ENCODE data around the gene ASB18. TPM values are rescaled to one million over a fixed set of nuclear protein-coding genes. Genes with fewer than 3 reads are reported as not detected.

ASB18 gene
- total and polyA plus RNA-seq, 2 donors (not counting 3 experiments of a cell fraction or from before 2014, with no cell fraction given): not detected

GRCh38 chr2:236238751-236239150 is 25.5 kb downstream of the ASB18 start:
- no TSS peak for BruUV-seq (replicated peaks)
- no peaks in the 10 kb centered on the region for H3K9me3 ChIP-seq (replicated peaks; ENCODE audit: control insufficient read depth, insufficient read depth, low read length)
- no peak overlapping the region for H3K4me2 ChIP-seq (ENCODE audit: insufficient read depth, low read length)
- ChIA-PET POLR2A (interaction anchor here (0.6 kb wide), 1 partner anchor 8 kb away, joined by 3 read pairs; no protein-coding TSS in a partner anchor), CTCF (interaction anchor here (1.2 to 1.7 kb wide), 2 partner anchors 29 to 58 kb away, joined by 4 read pairs; no protein-coding TSS in a partner anchor)
- TF ChIP-seq MAX (IDR thresholded peaks at IDR 0.05; ENCODE audit: insufficient read depth, insufficient read length) (no peak), MYC (IDR thresholded peaks at IDR 0.05; ENCODE audit: low read depth, low read length) (no peak), EZH2 (IDR thresholded peaks at IDR 0.05; ENCODE audit: borderline replicate concordance, low read depth, low read length, severe bottlenecking) (no peak)
- no peak for DNase-seq (ENCODE audit: low read depth, low spot score)
- H3K9ac ChIP-seq (replicated peaks; ENCODE audit: extremely low read depth, insufficient read depth, low read length): no peak overlapping the region
- FAIRE-seq: no peak
- no peak overlapping the region for H2AFZ ChIP-seq (ENCODE audit: low read depth, low read length)
- H3K79me2 ChIP-seq (ENCODE audit: control insufficient read depth, insufficient read depth, low read length): no peaks in the 10 kb centered on the region
- H3K36me3 ChIP-seq (ENCODE audit: control insufficient read depth in 2 of 2, extremely low read depth in 1 of 2, insufficient read depth in 2 of 2, low read length in 2 of 2): no peaks in the 10 kb centered on the region
- peaks cover 11 to 26% of the 10 kb centered on the region in 2 experiments for H3K27me3 ChIP-seq (ENCODE audit: control insufficient read depth in 2 of 2, insufficient read depth in 2 of 2, low read length in 2 of 2)
- H3K4me1 ChIP-seq (ENCODE audit: control insufficient read depth, extremely low read depth, insufficient read depth, low read length): peaks cover 6% of the 10 kb centered on the region
- intact Hi-C loops (cut with micrococcal nuclease): no loop called here
- no peaks in the 10 kb centered on the region for H4K20me1 ChIP-seq (replicated peaks; ENCODE audit: control insufficient read depth, extremely low read depth, insufficient read depth, low read length)
- H3K9me1 ChIP-seq (replicated peaks; ENCODE audit: control insufficient read depth, extremely low read depth, insufficient read depth, low read length): no peaks in the 10 kb centered on the region
- no peak overlapping the region for H3K27ac ChIP-seq (ENCODE audit: insufficient read depth, low read depth, low read length)
- dilution Hi-C loops (cut with MboI; ENCODE audit: extremely low pct_ligation_motif_present, low sequenced_read_pairs): no loop called here
- no peak overlapping the region for H3K4me3 ChIP-seq (replicated peaks in 1 of 3; ENCODE audit: insufficient read depth in 1 of 3, low read depth in 1 of 3, low read length in 3 of 3)

DNA sequence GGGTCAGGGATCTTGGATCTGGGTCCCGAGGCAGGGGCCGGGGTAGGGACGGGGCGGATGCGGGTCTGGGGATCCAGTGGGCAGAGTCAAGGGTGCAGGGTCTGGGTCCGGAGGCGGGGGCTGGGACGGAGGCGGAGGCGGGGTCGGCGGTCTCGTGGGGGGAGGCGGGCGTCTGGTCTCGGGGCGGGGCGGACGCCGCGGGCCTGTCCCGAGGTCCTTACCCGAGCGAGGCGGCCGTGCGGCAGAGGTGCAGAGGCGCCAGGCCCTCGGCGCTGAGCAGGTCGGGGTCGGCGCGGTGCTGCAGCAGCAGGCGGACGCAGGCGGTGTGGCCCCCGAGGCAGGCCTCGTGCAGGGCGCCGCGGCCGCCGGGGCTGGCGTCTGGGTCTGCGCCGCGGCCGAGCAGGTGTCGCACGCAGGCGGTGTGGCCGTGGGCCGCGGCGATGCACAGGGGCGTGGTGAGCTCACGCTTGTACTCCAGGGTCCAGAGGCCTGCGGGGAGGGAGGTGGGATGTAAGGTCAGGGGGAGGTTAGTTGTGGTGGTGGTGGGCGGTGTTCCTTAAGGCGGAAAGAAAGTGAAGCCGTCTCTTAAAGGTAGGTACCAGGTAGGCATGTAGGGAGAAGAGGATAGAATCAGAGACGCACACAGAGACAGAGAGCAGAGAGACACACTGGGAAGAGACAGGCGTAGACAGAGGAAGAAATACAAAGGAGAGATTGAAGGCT is 26.6 kb downstream of the ASB18 start:
- Histone ChIP-seq H3K79me2 (ENCODE audit: control insufficient read depth, insufficient read depth, low read length) (no peaks in the 10 kb centered on the region), H3K9me3 (replicated peaks; ENCODE audit: control insufficient read depth, insufficient read depth, low read length) (no peaks in the 10 kb centered on the region), H3K4me3 (replicated peaks in 1 of 3; ENCODE audit: insufficient read depth in 1 of 3, low read depth in 1 of 3, low read length in 3 of 3) (peak overlapping the region in 1 of 3 experiments; percentile 41), H3K36me3 (ENCODE audit: control insufficient read depth in 2 of 2, extremely low read depth in 1 of 2, insufficient read depth in 2 of 2, low read length in 2 of 2) (no peaks in the 10 kb centered on the region), H3K4me1 (ENCODE audit: control insufficient read depth, extremely low read depth, insufficient read depth, low read length) (peaks cover 6% of the 10 kb centered on the region), H3K9ac (replicated peaks; ENCODE audit: extremely low read depth, insufficient read depth, low read length) (no peak overlapping the region), H3K9me1 (replicated peaks; ENCODE audit: control insufficient read depth, extremely low read depth, insufficient read depth, low read length) (no peaks in the 10 kb centered on the region), H4K20me1 (replicated peaks; ENCODE audit: control insufficient read depth, extremely low read depth, insufficient read depth, low read length) (no peaks in the 10 kb centered on the region), H3K4me2 (ENCODE audit: insufficient read depth, low read length) (no peak overlapping the region), H2AFZ (ENCODE audit: low read depth, low read length) (no peak overlapping the region), H3K27ac (ENCODE audit: insufficient read depth, low read depth, low read length) (no peak overlapping the region), H3K27me3 (ENCODE audit: control insufficient read depth in 2 of 2, insufficient read depth in 2 of 2, low read length in 2 of 2) (peaks cover 11 to 26% of the 10 kb centered on the region in 2 experiments)
- FAIRE-seq (no peak), DNase-seq (ENCODE audit: low read depth, low spot score) (no peak)
- TF ChIP-seq EZH2 (IDR thresholded peaks at IDR 0.05; ENCODE audit: borderline replicate concordance, low read depth, low read length, severe bottlenecking): peak; percentile 80
- TF ChIP-seq MAX (IDR thresholded peaks at IDR 0.05; ENCODE audit: insufficient read depth, insufficient read length): no peak
- TF ChIP-seq, protein P1, sequence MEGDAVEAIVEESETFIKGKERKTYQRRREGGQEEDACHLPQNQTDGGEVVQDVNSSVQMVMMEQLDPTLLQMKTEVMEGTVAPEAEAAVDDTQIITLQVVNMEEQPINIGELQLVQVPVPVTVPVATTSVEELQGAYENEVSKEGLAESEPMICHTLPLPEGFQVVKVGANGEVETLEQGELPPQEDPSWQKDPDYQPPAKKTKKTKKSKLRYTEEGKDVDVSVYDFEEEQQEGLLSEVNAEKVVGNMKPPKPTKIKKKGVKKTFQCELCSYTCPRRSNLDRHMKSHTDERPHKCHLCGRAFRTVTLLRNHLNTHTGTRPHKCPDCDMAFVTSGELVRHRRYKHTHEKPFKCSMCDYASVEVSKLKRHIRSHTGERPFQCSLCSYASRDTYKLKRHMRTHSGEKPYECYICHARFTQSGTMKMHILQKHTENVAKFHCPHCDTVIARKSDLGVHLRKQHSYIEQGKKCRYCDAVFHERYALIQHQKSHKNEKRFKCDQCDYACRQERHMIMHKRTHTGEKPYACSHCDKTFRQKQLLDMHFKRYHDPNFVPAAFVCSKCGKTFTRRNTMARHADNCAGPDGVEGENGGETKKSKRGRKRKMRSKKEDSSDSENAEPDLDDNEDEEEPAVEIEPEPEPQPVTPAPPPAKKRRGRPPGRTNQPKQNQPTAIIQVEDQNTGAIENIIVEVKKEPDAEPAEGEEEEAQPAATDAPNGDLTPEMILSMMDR (IDR thresholded peaks at IDR 0.05; ENCODE audit: extremely low read depth in 1 of 2, insufficient read depth in 1 of 2, low read depth in 1 of 2, low read length in 2 of 2): no peak
- no peak for TF ChIP-seq FOS (IDR thresholded peaks at IDR 0.05; ENCODE audit: borderline replicate concordance, insufficient read depth, low read length)
- TF ChIP-seq MYC (IDR thresholded peaks at IDR 0.05; ENCODE audit: low read depth, low read length): no peak
- TF ChIP-seq POLR2A (IDR thresholded peaks at IDR 0.05; ENCODE audit: low read depth, low read length): no peak
- dilution Hi-C loops (cut with MboI; ENCODE audit: extremely low pct_ligation_motif_present, low sequenced_read_pairs) (no loop called here), intact Hi-C loops (cut with micrococcal nuclease) (no loop called here)
- BruUV-seq (replicated peaks): no TSS peak
- ChIA-PET CTCF (interaction anchor here (1.4 kb wide), 1 partner anchor 13 kb away, joined by 6 read pairs; no protein-coding TSS in a partner anchor), POLR2A (no interaction called here)

Measured in endothelial cell of umbilical vein (primary cell).